CD4-positive, alpha-beta T cell (primary cell): Measurements from ENCODE around the gene SOX15. TPM values are rescaled to one million over a fixed set of nuclear protein-coding genes. Genes with fewer than 3 reads are reported as not detected.

Experiments
- ATAC-seq: fragments of 200-7000 bp; cut with Tn5 transposase; one replicate; pipeline ENCODE4 v1.10.0; 2022; ENCODE audit warnings: mild to moderate bottlenecking; ENCODE audit not compliant: poor library complexity
- CTCF ChIA-PET: fragments of 350-600 bp; sonication (Branson Sonifier 250); formaldehyde crosslinking; loops from one replicate; lab custom pipeline; 2021; ENCODE audit warnings: antibody characterized with exemption, inconsistent platforms; lab: Charles Lee
- POLR2A ChIA-PET: fragments of 350-600 bp; sonication (Branson Sonifier 250); formaldehyde crosslinking; loops from one replicate; lab custom pipeline; 2021; ENCODE audit warnings: antibody characterized with exemption, inconsistent platforms; lab: Charles Lee
- DNase-seq, 14 experiments: peaks; one replicate each; pipeline ENCODE4 v3.0.0-alpha.2; 2013 to 2020; ENCODE audit warnings: mixed read lengths in 2 of 14
- H3K27ac ChIP-seq, 2 donors: one replicate each; pipeline versions ENCODE4 v1.5.1 to v1.7.0; 2013; ENCODE audit warnings: low read length in 2 of 2, low read depth in 1 of 2, mild to moderate bottlenecking in 1 of 2
- H3K27me3 ChIP-seq, 2 experiments: 1 replicate in 1 of 2; 2 replicates in 1 of 2; pipeline versions ENCODE4 v1.6.1 to v1.7.0; 2013; ENCODE audit warnings: low read length in 2 of 2, control low read depth in 1 of 2, mild to moderate bottlenecking in 1 of 2, moderate library complexity in 1 of 2; ENCODE audit not compliant: insufficient read depth in 2 of 2, control insufficient read depth in 1 of 2
- H3K36me3 ChIP-seq: one replicate; pipeline ENCODE4 v1.6.1; 2013; ENCODE audit warnings: low read length, control low read depth; ENCODE audit not compliant: insufficient read depth
- H3K4me1 ChIP-seq: one replicate; pipeline ENCODE4 v1.6.1; 2013; ENCODE audit warnings: low read length, control low read depth; ENCODE audit not compliant: insufficient read depth
- H3K4me3 ChIP-seq: one replicate; pipeline ENCODE4 v1.5.1; 2013; ENCODE audit warnings: mild to moderate bottlenecking, low read length, moderate library complexity
- H3K9me3 ChIP-seq, 2 experiments: 1 replicate in 1 of 2; 2 replicates in 1 of 2; pipeline versions ENCODE4 v1.6.1 to v1.7.0; 2013; ENCODE audit warnings: low read length in 2 of 2, mild to moderate bottlenecking in 2 of 2, control low read depth in 1 of 2, moderate library complexity in 1 of 2; ENCODE audit not compliant: control insufficient read depth in 1 of 2, insufficient read depth in 1 of 2
- H3K27ac Mint-ChIP-seq: one replicate; pipeline ENCODE4 v1.8.0; 2020; ENCODE audit warnings: mixed read lengths
- H3K27me3 Mint-ChIP-seq: one replicate; pipeline ENCODE4 v1.8.0; 2021; ENCODE audit warnings: mixed read lengths
- H3K36me3 Mint-ChIP-seq: one replicate; pipeline ENCODE4 v1.8.0; 2021; ENCODE audit warnings: low read depth, mixed read lengths
- H3K4me1 Mint-ChIP-seq: one replicate; pipeline ENCODE4 v1.8.0; 2021; ENCODE audit warnings: low read depth, mixed read lengths
- H3K4me3 Mint-ChIP-seq: one replicate; pipeline ENCODE4 v1.8.0; 2020; ENCODE audit warnings: mild to moderate bottlenecking, mixed read lengths
- H3K9me3 Mint-ChIP-seq: one replicate; pipeline ENCODE4 v1.8.0; 2020; ENCODE audit warnings: mixed read lengths
- CTCF ChIP-seq: fragments of 200-600 bp; IDR thresholded peaks from one replicate; pipeline ENCODE4 v1.8.0; 2022; ENCODE audit warnings: antibody characterized with exemption, mild to moderate bottlenecking
- intact Hi-C, 2 experiments: fragments of 100-400 bp; cut with DNase I in 1 of 2; cut with micrococcal nuclease in 1 of 2; formaldehyde crosslinking; loops; one replicate each; pipeline versions ENCODE4 v1.15.1 to v1.9.0; 2023 to 2025; cut with DNase I, micrococcal nuclease
- total RNA-seq, 174 experiments: library from RNA in 2 of 174; stranded (reverse) in 2 of 174; gene quantifications; one replicate each; pipeline ENCODE4 v1.2.3 and lab custom pipeline; 2021 to 2026

Gene SOX15
- total RNA-seq, 2 experiments from 2014 or later: 0.30 TPM; not detected in 1

DNA sequence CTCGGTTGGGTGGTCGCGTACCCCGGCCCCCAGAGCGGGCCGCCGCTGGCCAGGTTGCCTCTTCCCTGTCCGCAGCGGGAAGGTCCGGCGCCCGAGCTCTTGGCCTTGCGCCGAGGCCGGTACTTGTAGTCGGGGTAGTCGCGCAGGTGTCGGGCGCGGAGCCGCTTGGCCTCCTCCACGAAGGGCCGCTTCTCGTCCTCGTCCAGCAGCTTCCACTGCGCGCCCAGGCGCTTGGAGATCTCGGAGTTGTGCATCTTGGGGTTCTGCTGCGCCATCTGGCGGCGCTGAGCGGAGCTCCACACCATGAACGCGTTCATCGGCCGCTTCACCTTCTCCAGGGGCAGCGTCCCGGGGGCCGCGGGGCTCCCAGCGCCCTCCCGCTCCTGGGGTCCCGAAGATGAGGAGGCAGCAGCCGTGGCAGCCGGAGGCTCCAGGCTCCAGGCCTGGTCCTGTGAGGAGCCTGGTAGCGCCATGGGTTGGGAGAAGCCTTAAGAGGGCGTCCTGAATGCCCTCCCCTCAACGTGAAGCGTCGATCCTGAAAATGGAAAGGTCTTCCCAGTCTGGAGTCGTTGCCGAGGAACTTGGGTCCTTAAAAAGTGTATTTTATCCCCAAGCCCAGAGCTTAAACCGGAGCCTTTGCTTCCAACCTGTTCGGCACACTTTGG is 558 bp downstream of the SOX15 start:
- Histone ChIP-seq H3K4me1 (peaks cover 31% of the 10 kb centered on the region), H3K27ac (no peak overlapping the region), H3K36me3 (peaks cover 64% of the 10 kb centered on the region), H3K27me3 (no peaks in the 10 kb centered on the region), H3K9me3 (no peaks in the 10 kb centered on the region), H3K4me3 (no peak overlapping the region)
- Mint-ChIP-seq H3K4me1 (peaks cover 7% of the 10 kb centered on the region), H3K27me3 (no peaks in the 10 kb centered on the region), H3K4me3 (no peak overlapping the region), H3K27ac (no peak overlapping the region), H3K9me3 (no peaks in the 10 kb centered on the region), H3K36me3 (peaks cover 54% of the 10 kb centered on the region)
- POLR2A ChIA-PET: interaction anchor here (0.6 to 2.5 kb wide), 13 partner anchors 13 to 699 kb away, joined by 3 to 16 read pairs (median 4); partner anchors contain the start of genes FXR2, RANGRF, SAT2 and TMEM102
- intact Hi-C loops: loop anchor here (1.0 to 10.0 kb wide), 4 partner anchors 75 to 545 kb away; partner anchors contain the start of genes SLC16A11 (in 1 of the 2) and SLC2A4 (in 1 of the 2)
- CTCF ChIA-PET: interaction anchor here (0.6 to 1.9 kb wide), 16 partner anchors 9 to 659 kb away, joined by 3 to 17 read pairs (median 4); partner anchors contain the start of genes CD68, CTC1, FXR2 and SENP3
- TF ChIP-seq CTCF: peak; percentile 76
- ATAC-seq (peak; percentile 90), DNase-seq (peak; percentile 47 to 87 (median 62))

DNA sequence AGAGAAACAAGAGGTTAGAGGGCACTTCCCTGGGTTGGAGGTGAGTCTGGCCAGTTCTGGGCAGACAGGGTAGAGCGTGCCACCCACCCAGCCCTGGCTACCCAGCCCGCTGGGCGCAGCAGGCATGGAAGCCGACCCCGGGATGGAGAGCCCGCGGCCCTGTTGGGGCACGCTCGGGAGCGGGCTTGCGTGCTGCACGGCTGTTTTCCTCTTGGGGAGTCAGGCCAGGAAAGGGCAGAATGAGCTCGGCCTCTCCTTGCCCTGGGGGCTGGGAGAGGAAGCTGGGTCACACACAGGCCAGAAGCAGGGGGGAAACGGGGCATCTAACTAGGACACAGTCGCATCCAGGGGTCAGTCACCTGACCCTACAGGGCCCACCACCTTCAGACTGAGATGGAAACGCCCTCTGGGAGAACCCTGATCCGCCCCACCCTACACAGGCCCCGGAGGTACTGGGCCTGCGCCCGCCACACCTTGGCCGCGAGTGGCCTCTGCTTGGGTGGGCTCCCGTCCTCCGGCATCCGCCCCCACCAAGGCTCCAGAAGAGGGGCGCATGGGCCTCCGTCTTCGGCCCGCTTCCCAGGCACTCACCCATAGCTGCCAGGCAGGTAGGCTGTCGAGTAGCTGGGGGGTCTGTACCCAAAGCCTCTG is 1.2 kb downstream of the SOX15 start:
- no peaks in the 10 kb centered on the region for H3K27me3 ChIP-seq
- CTCF ChIA-PET: interaction anchor here (0.8 to 1.9 kb wide), 14 partner anchors 9 to 543 kb away, joined by 3 to 17 read pairs (median 5); partner anchors contain the start of genes CD68, FXR2, SENP3 and TP53
- ATAC-seq (no peak), DNase-seq (peak in 1 of 14 experiments; percentile 34)
- intact Hi-C loops: loop anchor here (1.0 to 10.0 kb wide), 4 partner anchors 74 to 544 kb away; partner anchors contain the start of genes SLC16A11 (in 1 of the 2) and SLC2A4 (in 1 of the 2)
- no peaks in the 10 kb centered on the region for H3K9me3 ChIP-seq
- H3K27ac ChIP-seq: no peak overlapping the region
- H3K27ac Mint-ChIP-seq: no peak overlapping the region
- peaks cover 14% of the 10 kb centered on the region for H3K4me1 Mint-ChIP-seq
- H3K36me3 ChIP-seq: peaks cover 57% of the 10 kb centered on the region
- POLR2A ChIA-PET: interaction anchor here (0.9 to 2.5 kb wide), 11 partner anchors 12 to 543 kb away, joined by 3 to 16 read pairs (median 5); partner anchors contain the start of genes FXR2, SAT2, TMEM102 and TP53
- peaks cover 54% of the 10 kb centered on the region for H3K36me3 Mint-ChIP-seq
- peaks cover 34% of the 10 kb centered on the region for H3K4me1 ChIP-seq
- no peak for TF ChIP-seq CTCF
- no peaks in the 10 kb centered on the region for H3K9me3 Mint-ChIP-seq
- H3K4me3 ChIP-seq: no peak overlapping the region
- no peaks in the 10 kb centered on the region for H3K27me3 Mint-ChIP-seq
- H3K4me3 Mint-ChIP-seq: no peak overlapping the region

GRCh38 chr17:7587420-7588151 is 2.3 kb downstream of the SOX15 start:
- Mint-ChIP-seq H3K27ac (no peak overlapping the region), H3K36me3 (peaks cover 48% of the 10 kb centered on the region)
- peaks cover 44% of the 10 kb centered on the region for H3K4me1 ChIP-seq

More at GRCh38 chr17:7587420-7588151, 2.3 kb downstream of the SOX15 start:
- Mint-ChIP-seq H3K4me1 (peaks cover 20% of the 10 kb centered on the region), H3K9me3 (no peaks in the 10 kb centered on the region), H3K4me3 (peak overlapping the region; percentile 20), H3K27me3 (no peaks in the 10 kb centered on the region)
- intact Hi-C loops: loop anchor here in 1 of 2 experiments (2.0 to 10.0 kb wide), 2 partner anchors 307 to 543 kb away; partner anchors contain the start of genes SLC16A11 and SLC2A4
- Histone ChIP-seq H3K27me3 (no peaks in the 10 kb centered on the region), H3K27ac (no peak overlapping the region), H3K9me3 (peaks cover 0 to 5% of the 10 kb centered on the region in 2 experiments), H3K36me3 (peaks cover 46% of the 10 kb centered on the region), H3K4me3 (no peak overlapping the region)
- CTCF ChIA-PET: interaction anchor here (1.9 to 4.3 kb wide), 2 partner anchors 27 to 100 kb away, joined by 13 to 21 read pairs; partner anchors contain the start of genes SENP3, TP53 and WRAP53
- DNase-seq (no peak), ATAC-seq (no peak)
- POLR2A ChIA-PET: no interaction called here
- TF ChIP-seq CTCF: no peak
